Endodermal cell (in vitro differentiated cells): ENCODE measurements around the gene IL12RB2. TPM values are rescaled to one million over a fixed set of nuclear protein-coding genes. Genes with fewer than 3 reads are reported as not detected.
"Not testable (repeated sequence)": the region's sequence is repeated elsewhere in the genome, so short reads cannot be mapped to it uniquely, and the experiment has no call there.

ENCODE experiments used
- DNase-seq: peaks from one replicate; pipeline ENCODE4 v3.0.0-alpha.2; 2017
- H3K27ac ChIP-seq: 2 replicates; pipeline ENCODE4 v1.5.1; 2013; ENCODE audit warnings: mild to moderate bottlenecking, low read depth, low read length, moderate library complexity
- H3K27me3 ChIP-seq: 2 replicates; pipeline ENCODE4 v1.6.1; 2013; ENCODE audit warnings: mild to moderate bottlenecking, low read length, moderate library complexity; ENCODE audit not compliant: insufficient read depth, control insufficient read depth, poor library complexity, severe bottlenecking
- H3K36me3 ChIP-seq: 2 replicates; pipeline ENCODE4 v1.7.0; 2013; ENCODE audit warnings: mild to moderate bottlenecking, low read length, moderate library complexity; ENCODE audit not compliant: control insufficient read depth, insufficient read depth
- H3K4me1 ChIP-seq: one replicate; pipeline ENCODE4 v1.7.0; 2013; ENCODE audit warnings: low read length; ENCODE audit not compliant: control insufficient read depth, insufficient read depth
- H3K4me3 ChIP-seq: 2 replicates; pipeline ENCODE4 v1.5.1; 2013; ENCODE audit warnings: mild to moderate bottlenecking, low read length, moderate library complexity
- H3K9ac ChIP-seq: 2 replicates; pipeline ENCODE4 v1.6.1; 2013; ENCODE audit warnings: mild to moderate bottlenecking, low read length, moderate library complexity; ENCODE audit not compliant: poor library complexity, severe bottlenecking; ENCODE audit errors: extremely low read depth
- H3K9me3 ChIP-seq: 2 replicates; pipeline ENCODE4 v1.6.1; 2013; ENCODE audit warnings: mild to moderate bottlenecking, low read length, moderate library complexity; ENCODE audit not compliant: control insufficient read depth
- H3K27ac Mint-ChIP-seq: 2 replicates; pipeline ENCODE4 v1.8.0; 2020; ENCODE audit warnings: mixed read lengths
- H3K27me3 Mint-ChIP-seq: 2 replicates; pipeline ENCODE4 v1.8.0; 2021; ENCODE audit warnings: mild to moderate bottlenecking, mixed read lengths; ENCODE audit not compliant: insufficient read depth
- H3K36me3 Mint-ChIP-seq: 2 replicates; pipeline ENCODE4 v1.8.0; 2020; ENCODE audit warnings: low read depth, mixed read lengths
- H3K4me1 Mint-ChIP-seq: 2 replicates; pipeline ENCODE4 v1.8.0; 2020; ENCODE audit warnings: mixed read lengths
- H3K4me3 Mint-ChIP-seq: 2 replicates; pipeline ENCODE4 v1.8.0; 2020; ENCODE audit warnings: mild to moderate bottlenecking, moderate library complexity, mixed read lengths
- H3K9me3 Mint-ChIP-seq: 2 replicates; pipeline ENCODE4 v1.8.0; 2020; ENCODE audit warnings: mild to moderate bottlenecking, mixed read lengths
- WGBS, 2 experiments: methylation state at CpG; one replicate each; pipeline versions ENCODE4 v1.1.5 to v1.1.7; 2013; ENCODE audit warnings: missing lambda C conversion rate in 2 of 2, mixed read lengths in 1 of 2; ENCODE audit not compliant: insufficient coverage in 1 of 2, insufficient read length in 1 of 2; 5-methylcytosine and 5-hydroxymethylcytosine counted together
- total RNA-seq, 2 donors: library from RNA; stranded (reverse); fragmentation: NEBNext Ultra II Directional in 1 of 2; extraction: Animal tissue kit (Norgen Biotek cat#: 25700) in 1 of 2; gene quantifications; 2 replicates in 1 of 2; 3 replicates in 1 of 2; pipeline ENCODE4 v1.2.1, GENCODE V29; 2021
- TF ChIP-seq, protein P1 (sequence below): fragments of 200-600 bp; sonication (generic); conservative IDR thresholded peaks from 2 replicates; pipeline ENCODE4 v1.5.0; 2021; ENCODE audit warnings: antibody characterized with exemption, mild to moderate bottlenecking

The IL12RB2 gene
- total RNA-seq, 2 donors from 2014 or later = 0.29 TPM; not detected in 1

GRCh38 chr1:67441183-67441582 lies 133.5 kb downstream of the IL12RB2 start:
- TF ChIP-seq, protein P1, sequence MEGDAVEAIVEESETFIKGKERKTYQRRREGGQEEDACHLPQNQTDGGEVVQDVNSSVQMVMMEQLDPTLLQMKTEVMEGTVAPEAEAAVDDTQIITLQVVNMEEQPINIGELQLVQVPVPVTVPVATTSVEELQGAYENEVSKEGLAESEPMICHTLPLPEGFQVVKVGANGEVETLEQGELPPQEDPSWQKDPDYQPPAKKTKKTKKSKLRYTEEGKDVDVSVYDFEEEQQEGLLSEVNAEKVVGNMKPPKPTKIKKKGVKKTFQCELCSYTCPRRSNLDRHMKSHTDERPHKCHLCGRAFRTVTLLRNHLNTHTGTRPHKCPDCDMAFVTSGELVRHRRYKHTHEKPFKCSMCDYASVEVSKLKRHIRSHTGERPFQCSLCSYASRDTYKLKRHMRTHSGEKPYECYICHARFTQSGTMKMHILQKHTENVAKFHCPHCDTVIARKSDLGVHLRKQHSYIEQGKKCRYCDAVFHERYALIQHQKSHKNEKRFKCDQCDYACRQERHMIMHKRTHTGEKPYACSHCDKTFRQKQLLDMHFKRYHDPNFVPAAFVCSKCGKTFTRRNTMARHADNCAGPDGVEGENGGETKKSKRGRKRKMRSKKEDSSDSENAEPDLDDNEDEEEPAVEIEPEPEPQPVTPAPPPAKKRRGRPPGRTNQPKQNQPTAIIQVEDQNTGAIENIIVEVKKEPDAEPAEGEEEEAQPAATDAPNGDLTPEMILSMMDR = no peak
- H3K4me3 ChIP-seq = no peak overlapping the region
- H3K9ac ChIP-seq = no peak overlapping the region
- H3K9me3 Mint-ChIP-seq = no peaks in the 10 kb centered on the region
- H3K4me1 ChIP-seq = peaks cover 7% of the 10 kb centered on the region
- no peak overlapping the region for H3K4me3 Mint-ChIP-seq
- WGBS, 2 experiments = 68 to 81% methylated on average over 3 of the region's 3 CpGs
- H3K36me3 Mint-ChIP-seq = no peaks in the 10 kb centered on the region
- no peak overlapping the region for H3K27ac Mint-ChIP-seq
- H3K27ac ChIP-seq = no peak overlapping the region
- no peaks in the 10 kb centered on the region for H3K9me3 ChIP-seq
- peaks cover 8% of the 10 kb centered on the region for H3K27me3 Mint-ChIP-seq
- peaks cover 19% of the 10 kb centered on the region for H3K4me1 Mint-ChIP-seq
- H3K27me3 ChIP-seq = peaks cover 10% of the 10 kb centered on the region
- no peak for DNase-seq
- H3K36me3 ChIP-seq = no peaks in the 10 kb centered on the region

- no peak for DNase-seq
- H3K27me3 Mint-ChIP-seq = peaks cover 14% of the 10 kb centered on the region
- 90 to 98% methylated on average over 2 of the region's 2 CpGs for WGBS, 2 experiments
- TF ChIP-seq, protein P1 = no peak
- no peak overlapping the region for H3K4me3 Mint-ChIP-seq
- Histone ChIP-seq H3K27ac (no peak overlapping the region), H3K4me1 (peaks cover 7% of the 10 kb centered on the region), H3K4me3 (no peak overlapping the region), H3K9ac (no peak overlapping the region), H3K27me3 (peaks cover 17% of the 10 kb centered on the region), H3K36me3 (no peaks in the 10 kb centered on the region), H3K9me3 (no peaks in the 10 kb centered on the region)
- no peaks in the 10 kb centered on the region for H3K36me3 Mint-ChIP-seq
- peaks cover 19% of the 10 kb centered on the region for H3K4me1 Mint-ChIP-seq
- H3K27ac Mint-ChIP-seq = no peak overlapping the region
- H3K9me3 Mint-ChIP-seq = no peaks in the 10 kb centered on the region
Measured at GRCh38 chr1:67441739-67442281, 134.1 kb downstream of the IL12RB2 start.

- not testable (repeated sequence) for DNase-seq, H3K4me3 Mint-ChIP-seq, H3K4me1 ChIP-seq, H3K9me3 ChIP-seq, H3K9me3 Mint-ChIP-seq, H3K4me1 Mint-ChIP-seq, H3K36me3 Mint-ChIP-seq, H3K27ac ChIP-seq, H3K4me3 ChIP-seq, H3K36me3 ChIP-seq, H3K9ac ChIP-seq, H3K27ac Mint-ChIP-seq
- peaks cover 40% of the 10 kb centered on the region for H3K27me3 ChIP-seq
- H3K27me3 Mint-ChIP-seq = peaks cover 42% of the 10 kb centered on the region
- 86 to 90% methylated on average over 4 to 5 of the region's 5 CpGs for WGBS, 2 experiments
Measured at GRCh38 chr1:67446014-67446413, 138.3 kb downstream of the IL12RB2 start.

Other genes starting within 250 kb of the IL12RB2 start
- gene C1orf141, start 172.9 kb upstream of the IL12RB2 start, total RNA-seq = not detected
- gene IL23R, start 141.4 kb upstream of the IL12RB2 start, total RNA-seq = not detected
- 100 to 1,000 TPM; 312 to 331 TPM for gene SERBP1, start 122.5 kb downstream of the IL12RB2 start, total RNA-seq